HG03571 (cell line): Measurements from ENCODE around the gene INCA1.
"Not testable (repeated sequence)": the region's sequence is repeated elsewhere in the genome, so short reads cannot be mapped to it uniquely, and the experiment has no call there.

Experiments
- ATAC-seq: cut with Tn5 transposase; IDR thresholded peaks from one replicate; pipeline ENCODE4 v1.9.1; 2021; ENCODE audit not compliant: unreplicated experiment

The INCA1 gene

GRCh38 chr17:4997302-4998026 is at the start of gene INCA1, which contains the start of gene KIF1C:
TSS of gene INCA1 (minus strand) at chr17:4997522. CDS start at chr17:4994437, 3,085 bp downstream.
TSS of gene KIF1C (plus strand) at chr17:4997950. CDS start at chr17:5000247, 2,297 bp downstream.
- ATAC-seq: peak; percentile 84

GRCh38 chr17:5045496-5045895 is 48.2 kb upstream of the INCA1 start:
- no peak for ATAC-seq

DNA sequence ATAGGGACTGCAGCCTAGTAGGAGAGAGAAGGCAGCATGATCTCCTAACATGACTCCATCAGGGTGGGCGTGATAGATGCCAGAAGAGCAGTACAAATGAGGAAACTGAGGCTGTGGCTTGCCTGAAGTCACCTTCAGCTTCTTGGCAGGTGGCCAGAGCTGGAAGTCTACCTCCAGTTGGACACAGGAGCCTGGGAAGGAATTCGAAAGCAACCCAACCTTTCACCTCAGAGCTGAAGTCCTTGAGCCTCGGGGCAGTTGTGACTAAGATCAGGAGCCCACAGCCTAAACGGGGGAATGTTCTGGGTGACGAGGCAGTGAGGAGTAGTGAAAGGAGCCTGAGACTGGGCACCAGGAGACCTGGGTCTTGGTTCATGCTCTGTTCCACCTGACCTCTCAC is 47.3 kb upstream of the INCA1 start:
- no peak for ATAC-seq

DNA sequence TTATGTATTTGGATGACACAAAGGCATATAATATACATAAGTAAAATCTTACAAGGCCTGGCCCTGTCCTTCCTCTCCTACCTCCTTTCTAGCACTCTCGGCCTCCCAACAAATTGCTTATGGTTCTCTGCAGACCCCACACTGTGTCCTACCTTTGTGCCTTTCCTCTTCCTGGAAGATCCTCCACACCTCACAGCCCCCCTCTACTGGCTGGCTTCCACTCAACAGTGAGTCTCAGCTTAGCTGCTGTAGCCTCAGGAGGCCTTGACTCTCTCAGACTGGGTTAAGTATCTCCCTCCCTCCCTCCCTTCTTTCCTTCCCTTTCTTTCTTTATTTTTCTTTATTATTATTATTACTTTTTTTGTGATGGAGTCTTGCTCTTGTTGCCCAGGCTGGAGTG is 46.2 kb upstream of the INCA1 start:
- ATAC-seq: no peak

GRCh38 chr17:5042157-5043022 is 45.1 kb upstream of the INCA1 start:
- no peak for ATAC-seq

GRCh38 chr17:5035315-5035714 is 38.0 kb upstream of the INCA1 start, which contains the start of gene SLC52A1:
TSS of gene SLC52A1 (minus strand) at chr17:5035426. CDS start at chr17:5034606, 820 bp downstream.
- no peak for ATAC-seq

- ATAC-seq: no peak
Measured at GRCh38 chr17:5034651-5035050, 37.3 kb upstream of the INCA1 start.

GRCh38 chr17:5034063-5034462 is 36.7 kb upstream of the INCA1 start:
- ATAC-seq: no peak

DNA sequence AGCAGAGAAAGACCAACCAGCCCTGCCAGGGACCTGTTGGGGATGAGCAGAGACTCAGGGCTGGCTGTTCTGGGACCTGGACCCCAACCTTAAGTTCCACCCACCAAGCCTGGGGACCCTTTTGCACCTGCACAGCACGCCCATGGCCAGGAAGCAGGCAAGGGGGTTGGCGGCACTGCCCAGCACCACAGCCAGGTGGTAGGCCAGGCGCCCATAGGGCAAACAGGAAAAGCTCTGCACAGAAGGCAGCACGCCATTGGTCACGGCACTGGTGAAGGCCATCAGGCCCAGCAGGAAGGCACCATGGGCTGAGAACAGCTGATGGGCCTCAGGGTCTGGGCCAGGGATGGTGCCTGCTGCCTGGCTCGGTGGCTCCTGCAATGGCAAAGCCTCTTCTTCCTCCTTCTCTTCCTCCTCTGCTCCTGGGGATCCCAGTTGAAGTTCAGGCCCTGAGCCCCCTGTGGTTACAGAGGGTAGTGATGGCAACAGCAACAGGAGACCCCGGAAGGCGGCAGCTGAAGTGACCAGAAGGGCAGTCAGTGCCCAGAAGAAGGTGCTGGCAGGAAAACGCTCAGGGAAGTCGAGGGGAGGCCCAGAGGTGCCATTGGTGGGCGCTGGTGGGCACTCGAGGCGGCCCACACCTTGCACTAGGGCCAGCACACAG is 36.2 kb upstream of the INCA1 start:
- no peak for ATAC-seq

- ATAC-seq: no peak
Measured at GRCh38 chr17:5032865-5033264, 35.5 kb upstream of the INCA1 start.

DNA sequence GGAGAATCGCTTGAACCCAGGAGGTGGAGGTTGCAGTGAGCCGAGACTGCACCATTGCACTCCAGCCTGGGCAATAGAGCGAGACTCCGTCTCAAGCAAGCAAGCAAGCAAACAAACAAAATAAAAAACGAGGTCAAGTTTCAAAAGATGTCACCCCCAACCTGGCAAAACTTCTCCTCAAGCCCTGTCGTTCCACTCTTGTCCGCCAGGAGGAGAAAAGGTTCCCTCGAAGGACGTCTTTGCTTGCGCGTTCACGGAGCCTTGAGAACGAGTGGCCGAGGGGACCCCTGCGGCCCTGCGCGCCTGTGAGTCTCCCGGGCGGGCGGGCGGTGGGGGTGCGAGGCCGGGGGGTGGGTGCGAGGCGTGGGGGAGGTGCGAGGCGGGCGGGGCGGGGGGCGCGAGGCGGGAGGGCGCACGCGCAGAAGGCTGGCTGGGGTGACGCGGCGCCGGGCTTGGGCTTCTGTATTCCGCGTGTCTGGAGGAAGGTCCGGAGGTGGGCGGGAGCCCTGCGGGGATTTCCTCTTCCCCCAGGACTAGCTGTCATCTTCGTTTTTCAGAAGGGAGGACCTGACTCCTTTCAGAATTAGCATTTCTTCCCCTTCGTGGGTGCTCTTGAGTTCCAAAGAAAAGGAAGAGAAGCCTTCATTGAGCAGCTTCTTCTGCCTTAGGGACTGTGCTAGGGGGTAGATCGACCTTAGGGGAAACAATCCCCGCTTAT is 34.2 kb upstream of the INCA1 start:
- ATAC-seq: no peak

- ATAC-seq: not testable (repeated sequence)
Measured at GRCh38 chr17:5030168-5030567, 32.8 kb upstream of the INCA1 start.

GRCh38 chr17:5027916-5028315 is 30.6 kb upstream of the INCA1 start:
- no peak for ATAC-seq

DNA sequence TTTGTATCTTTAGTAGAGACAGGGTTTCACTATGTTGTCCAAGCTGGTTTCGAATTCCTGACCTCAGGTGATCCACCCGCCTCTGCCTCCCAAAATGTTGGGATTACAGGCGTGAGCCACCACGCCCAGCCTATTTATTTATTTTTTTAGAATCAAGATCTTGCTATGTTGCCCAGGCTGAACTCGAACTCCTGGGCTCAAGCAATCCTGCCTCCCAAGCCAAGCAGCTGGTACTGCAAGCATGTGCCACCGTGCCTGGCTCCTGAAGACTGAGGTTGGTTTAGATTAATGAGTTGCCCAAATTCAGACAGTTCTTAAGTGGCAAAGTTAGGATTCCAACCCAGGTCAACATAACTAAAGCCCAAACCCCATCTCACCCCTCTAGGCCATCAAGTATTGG is 30.0 kb upstream of the INCA1 start:
- no peak for ATAC-seq

DNA sequence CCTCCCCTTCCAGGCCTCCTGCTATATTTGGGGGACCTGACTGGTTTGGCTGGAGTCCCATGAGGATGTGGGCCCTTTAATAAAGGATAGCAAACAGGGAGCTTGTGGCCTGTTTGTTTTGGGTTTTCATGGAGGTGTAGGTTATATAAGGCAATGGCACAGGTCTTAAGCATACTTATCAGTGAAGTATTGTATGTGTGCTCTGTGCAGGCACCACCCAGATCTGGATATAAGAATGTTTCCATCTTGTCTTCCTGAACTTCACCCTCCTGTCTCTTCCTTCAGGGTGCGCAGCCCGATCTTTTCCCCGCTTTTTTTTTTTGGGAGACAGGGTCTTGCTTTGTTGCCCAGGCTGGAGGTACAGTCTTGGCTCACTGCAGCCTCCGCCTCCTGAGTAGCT is 27.3 kb upstream of the INCA1 start:
- ATAC-seq: no peak

GRCh38 chr17:5023588-5024147 is 26.3 kb upstream of the INCA1 start:
- ATAC-seq: no peak

GRCh38 chr17:5022171-5022711 is 24.9 kb upstream of the INCA1 start:
- no peak for ATAC-seq

DNA sequence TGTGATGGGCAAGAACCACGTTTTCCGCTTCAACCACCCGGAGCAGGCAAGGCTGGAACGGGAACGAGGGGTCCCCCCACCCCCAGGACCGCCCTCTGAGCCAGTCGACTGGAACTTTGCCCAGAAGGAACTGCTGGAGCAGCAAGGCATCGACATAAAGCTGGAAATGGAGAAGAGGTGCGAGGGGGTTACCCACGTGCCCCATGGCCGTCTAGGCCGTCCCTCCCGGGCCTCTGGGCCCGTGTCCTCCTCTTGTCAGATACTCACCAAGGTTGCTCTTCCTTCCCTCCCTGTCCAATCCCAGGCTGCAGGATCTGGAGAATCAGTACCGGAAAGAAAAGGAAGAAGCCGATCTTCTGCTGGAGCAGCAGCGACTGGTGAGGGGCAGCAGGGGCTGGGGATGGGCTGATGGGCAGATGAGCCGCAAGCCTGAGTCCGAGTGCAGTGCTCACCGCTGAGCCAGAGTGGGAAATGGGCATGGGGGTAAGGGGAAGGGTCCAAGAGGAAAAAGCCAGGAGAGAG is 23.2 kb upstream of the INCA1 start:
- ATAC-seq: no peak

DNA sequence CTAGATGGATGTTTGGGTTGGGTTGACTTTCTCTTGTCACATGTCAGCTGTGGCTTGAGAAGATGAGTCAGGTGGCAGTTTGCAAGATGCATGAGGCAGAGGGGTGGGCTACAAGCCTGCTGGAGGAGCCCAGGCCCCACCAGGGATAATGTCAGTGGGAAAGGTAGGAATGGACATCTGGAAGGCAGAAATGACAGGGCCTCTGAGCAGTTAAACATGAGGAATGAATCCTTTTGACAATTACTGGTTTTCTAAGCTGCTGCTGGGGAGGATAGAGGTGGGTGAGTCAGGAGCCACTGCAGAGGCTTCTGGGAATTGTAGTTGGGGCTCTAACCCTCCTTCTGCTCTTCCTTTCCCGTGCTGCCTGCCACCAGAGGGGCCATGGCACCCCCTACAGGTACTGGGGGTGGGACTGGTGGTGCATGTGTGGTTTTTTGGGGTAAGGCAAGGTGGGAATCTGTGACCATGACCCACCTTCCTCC is 22.2 kb upstream of the INCA1 start:
- no peak for ATAC-seq

DNA sequence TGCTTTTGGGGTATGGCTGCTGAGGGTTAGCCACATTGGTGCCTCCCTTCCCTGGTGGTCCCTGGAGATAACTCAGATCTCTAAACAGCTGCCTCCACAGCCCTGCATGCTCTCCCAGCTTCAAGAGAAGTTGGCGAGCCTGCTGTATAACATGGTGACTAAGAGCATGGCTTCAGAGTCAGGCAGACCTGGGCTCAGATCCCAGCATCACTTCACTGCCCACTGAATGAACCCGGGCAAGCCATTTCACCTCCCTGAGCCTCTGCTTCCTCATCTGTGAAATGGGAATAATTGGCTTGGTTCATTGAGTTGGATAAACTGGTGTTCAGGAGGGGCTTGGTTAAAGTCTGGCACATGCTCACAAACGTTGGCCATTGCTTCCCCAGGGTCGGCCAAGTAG is 17.0 kb upstream of the INCA1 start:
- ATAC-seq: no peak
